Fibroblast of villous mesenchyme (primary cell): ENCODE measurements around the gene SRGAP3. TPM values are rescaled to one million over a fixed set of nuclear protein-coding genes. Genes with fewer than 3 reads are reported as not detected.

Source experiments
- DNase-seq: peaks from one replicate; pipeline ENCODE4 v3.0.0-alpha.2; 2010; ENCODE audit warnings: low read depth
- H3K4me3 ChIP-seq: 2 replicates; pipeline ENCODE4 v1.5.1; 2011; ENCODE audit warnings: low read depth, mild to moderate bottlenecking, low read length
- total RNA-seq: library from RNA; depleted of rRNA; stranded (reverse); fragments of >200 nt; gene quantifications from 2 replicates; pipeline ENCODE4 v1.2.3, GENCODE V29; 2012
- TF ChIP-seq, protein P1 (sequence below): IDR thresholded peaks from 2 replicates; pipeline ENCODE4 v1.5.1; 2012; ENCODE audit warnings: low read depth, mild to moderate bottlenecking, low read length; ENCODE audit not compliant: insufficient read depth

The SRGAP3 gene
- total RNA-seq, 1 donor = 3.5 TPM

GRCh38 chr3:9036404-9037131 lies 212.9 kb downstream of the SRGAP3 start:
- peak; percentile 86 for DNase-seq
- H3K4me3 ChIP-seq = no peak overlapping the region
- TF ChIP-seq, protein P1, sequence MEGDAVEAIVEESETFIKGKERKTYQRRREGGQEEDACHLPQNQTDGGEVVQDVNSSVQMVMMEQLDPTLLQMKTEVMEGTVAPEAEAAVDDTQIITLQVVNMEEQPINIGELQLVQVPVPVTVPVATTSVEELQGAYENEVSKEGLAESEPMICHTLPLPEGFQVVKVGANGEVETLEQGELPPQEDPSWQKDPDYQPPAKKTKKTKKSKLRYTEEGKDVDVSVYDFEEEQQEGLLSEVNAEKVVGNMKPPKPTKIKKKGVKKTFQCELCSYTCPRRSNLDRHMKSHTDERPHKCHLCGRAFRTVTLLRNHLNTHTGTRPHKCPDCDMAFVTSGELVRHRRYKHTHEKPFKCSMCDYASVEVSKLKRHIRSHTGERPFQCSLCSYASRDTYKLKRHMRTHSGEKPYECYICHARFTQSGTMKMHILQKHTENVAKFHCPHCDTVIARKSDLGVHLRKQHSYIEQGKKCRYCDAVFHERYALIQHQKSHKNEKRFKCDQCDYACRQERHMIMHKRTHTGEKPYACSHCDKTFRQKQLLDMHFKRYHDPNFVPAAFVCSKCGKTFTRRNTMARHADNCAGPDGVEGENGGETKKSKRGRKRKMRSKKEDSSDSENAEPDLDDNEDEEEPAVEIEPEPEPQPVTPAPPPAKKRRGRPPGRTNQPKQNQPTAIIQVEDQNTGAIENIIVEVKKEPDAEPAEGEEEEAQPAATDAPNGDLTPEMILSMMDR = no peak

DNA sequence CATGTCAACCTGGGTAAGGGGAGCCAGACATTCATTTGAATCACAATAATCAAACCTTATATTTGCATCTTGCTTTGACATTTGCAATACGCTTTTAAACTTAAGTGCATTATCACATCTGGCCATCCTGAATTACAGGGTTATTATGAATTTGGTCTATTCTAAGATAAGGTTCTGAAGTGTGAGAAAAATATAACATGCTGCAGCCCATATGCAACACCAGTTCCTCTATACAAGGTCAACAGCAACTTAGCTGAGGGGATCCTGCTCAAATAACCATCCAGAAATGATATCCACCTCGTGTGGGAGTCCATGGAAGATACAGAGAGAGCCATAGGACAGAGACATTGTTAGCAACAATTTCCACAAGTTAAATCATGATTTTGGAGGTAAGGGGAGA lies 213.5 kb downstream of the SRGAP3 start:
- TF ChIP-seq, protein P1 = no peak
- no peak overlapping the region for H3K4me3 ChIP-seq
- no peak for DNase-seq

GRCh38 chr3:9035473-9035872 lies 214.0 kb downstream of the SRGAP3 start:
- no peak for DNase-seq
- no peak overlapping the region for H3K4me3 ChIP-seq
- TF ChIP-seq, protein P1 = no peak

- H3K4me3 ChIP-seq = no peak overlapping the region
- TF ChIP-seq, protein P1 = no peak
- no peak for DNase-seq
Measured at GRCh38 chr3:9033867-9034266, 215.6 kb downstream of the SRGAP3 start.

DNA sequence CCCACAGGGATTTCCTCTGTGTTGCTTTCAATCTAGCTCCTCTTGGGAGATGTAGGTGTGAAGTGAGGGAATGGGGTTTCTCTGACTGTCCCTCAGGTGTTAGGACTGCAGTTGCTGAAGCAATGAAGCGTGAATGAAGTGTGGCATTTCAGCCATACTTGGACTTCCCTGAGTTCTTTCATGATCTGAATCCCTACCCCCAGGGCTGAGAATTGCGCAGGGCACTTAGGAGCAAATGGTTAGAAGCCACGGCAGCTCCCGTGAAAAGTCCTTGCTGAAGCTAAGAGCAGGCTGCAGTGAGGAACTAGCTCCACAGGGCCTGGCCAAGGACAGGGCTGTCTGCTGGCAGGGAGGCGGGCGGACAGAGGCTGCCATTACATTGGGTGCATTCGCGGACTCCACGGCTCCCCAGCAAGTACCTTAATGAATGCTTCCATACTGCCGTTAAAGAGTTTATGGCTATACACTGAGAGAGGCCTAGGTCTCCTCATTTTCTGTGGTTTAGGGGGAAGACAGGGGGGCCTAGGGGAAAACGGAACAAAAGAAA lies 217.1 kb downstream of the SRGAP3 start:
- H3K4me3 ChIP-seq = no peak overlapping the region
- DNase-seq = no peak
- TF ChIP-seq, protein P1 = no peak

- no peak for DNase-seq
- H3K4me3 ChIP-seq = no peak overlapping the region
- TF ChIP-seq, protein P1 = no peak
Measured at GRCh38 chr3:9030034-9030433, 219.4 kb downstream of the SRGAP3 start.

DNA sequence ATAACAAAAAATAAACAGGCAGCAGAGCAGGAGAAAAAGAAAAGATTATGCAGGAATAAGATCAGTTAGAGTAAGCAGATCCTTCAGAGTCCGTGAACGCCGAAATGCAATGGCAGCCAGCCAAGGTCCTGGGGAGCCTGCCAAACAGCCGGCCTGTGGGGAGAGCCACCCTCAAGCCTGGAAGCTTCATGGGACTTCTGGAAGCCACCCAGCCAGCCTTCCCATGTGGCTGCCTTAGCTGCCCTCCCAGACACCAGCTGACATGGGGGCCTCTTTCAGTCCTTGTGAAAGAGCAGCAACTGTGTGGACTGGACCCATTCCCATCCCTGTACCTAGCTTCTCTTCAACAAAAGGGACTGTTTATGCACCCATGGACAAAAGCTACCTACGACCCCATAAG lies 221.3 kb downstream of the SRGAP3 start:
- no peak overlapping the region for H3K4me3 ChIP-seq
- peak; percentile 79 for DNase-seq
- TF ChIP-seq, protein P1 = no peak
